Kidney (tissue), 14 donors: ENCODE data around the gene APLNR. TPM values are rescaled to one million over a fixed set of nuclear protein-coding genes. Genes with fewer than 3 reads are reported as not detected.

ENCODE experiments used
- DNase-seq, 5 donors: peaks; one replicate each; pipeline ENCODE4 v3.0.0-alpha.2; 2013 to 2020
- FAIRE-seq: peaks from 2 replicates; lab custom pipeline; 2012; peaks lifted over from hg19 to GRCh38; lab: Jason Lieb, UNC
- H3K27ac ChIP-seq, 2 donors: one replicate each; pipeline ENCODE4 v1.7.0; 2013; ENCODE audit warnings: low read depth in 2 of 2, low read length in 2 of 2, inconsistent platforms in 1 of 2
- H3K27me3 ChIP-seq: one replicate; pipeline ENCODE4 v1.7.1; 2013; ENCODE audit warnings: low read length, inconsistent platforms; ENCODE audit not compliant: control insufficient read depth, insufficient read depth
- H3K36me3 ChIP-seq, 3 donors: one replicate each; pipeline versions ENCODE4 v1.7.0 to v1.7.1; 2013; ENCODE audit warnings: low read length in 3 of 3, control low read depth in 1 of 3, inconsistent platforms in 1 of 3; ENCODE audit not compliant: insufficient read depth in 3 of 3, control insufficient read depth in 2 of 3
- H3K4me1 ChIP-seq, 3 donors: one replicate each; pipeline versions ENCODE4 v1.7.0 to v1.7.1; 2013; ENCODE audit warnings: low read length in 3 of 3, inconsistent platforms in 1 of 3, low read depth in 1 of 3; ENCODE audit not compliant: control insufficient read depth in 2 of 3, insufficient read depth in 2 of 3
- H3K4me3 ChIP-seq, 3 donors: one replicate each; pipeline versions ENCODE4 v1.7.0 to v1.8.1; 2013; ENCODE audit warnings: low read length in 3 of 3, control low read depth in 1 of 3, inconsistent platforms in 1 of 3
- H3K9ac ChIP-seq, 3 donors: one replicate each; pipeline versions ENCODE4 v1.7.0 to v1.7.1; 2013; ENCODE audit warnings: low read length in 3 of 3, control low read depth in 1 of 3, inconsistent platforms in 1 of 3
- H3K9me3 ChIP-seq, 3 donors: one replicate each; pipeline versions ENCODE4 v1.7.0 to v1.7.1; 2013; ENCODE audit warnings: low read length in 3 of 3, control low read depth in 1 of 3, inconsistent platforms in 1 of 3; ENCODE audit not compliant: control insufficient read depth in 2 of 3, insufficient read depth in 1 of 3
- intact Hi-C: fragments of 100-400 bp; cut with DNase I; formaldehyde crosslinking; loops from one replicate; pipeline ENCODE4 v1.11.1; 2022
- polyA plus RNA-seq: library from polyadenylated mRNA; stranded (reverse); fragments of 350-450 nt; fragmentation: Illumina TruSeq; extraction: RNeasy Lipid Tissue Mini Kit (QIAGEN cat#74804); gene quantifications from one replicate; pipeline ENCODE4 v1.2.3, GENCODE V29; 2014; ENCODE audit warnings: low read depth, low replicate concordance; ENCODE audit not compliant: insufficient read depth
- total RNA-seq: library from RNA; stranded (reverse); fragmentation: NEBNext Ultra II Directional; extraction: Animal tissue kit (Norgen Biotek cat#: 25700); gene quantifications from one replicate; pipeline ENCODE4 v1.2.1, GENCODE V29; 2021
- TF ChIP-seq, protein P1 (sequence below): IDR thresholded peaks from 3 replicates; pipeline ENCODE4 v1.5.1; 2012; ENCODE audit warnings: mild to moderate bottlenecking, moderate library complexity, borderline replicate concordance; ENCODE audit not compliant: insufficient read depth; ENCODE audit errors: extremely low read depth
- donor health status: control.
- donor health status: control.
- donor health status: control.
- donor health status: control.
- donor health status: control.
- donor health status: DM: yes; HTN: yes; CAD: no.
- donor health status: Normal renal cell carcinoma (clear cell type).

The APLNR gene
- total and polyA plus RNA-seq, 2 donors from 2014 or later = 5.3 to 16.6 TPM

GRCh38 chr11:57192316-57192715, 44.7 kb downstream of the APLNR start:
- no peak for FAIRE-seq
- no peak overlapping the region for H3K4me3 ChIP-seq
- H3K27me3 ChIP-seq = no peaks in the 10 kb centered on the region
- no peak overlapping the region for H3K9ac ChIP-seq
- H3K27ac ChIP-seq = no peak overlapping the region
- no peaks in the 10 kb centered on the region for H3K4me1 ChIP-seq
- TF ChIP-seq, protein P1, sequence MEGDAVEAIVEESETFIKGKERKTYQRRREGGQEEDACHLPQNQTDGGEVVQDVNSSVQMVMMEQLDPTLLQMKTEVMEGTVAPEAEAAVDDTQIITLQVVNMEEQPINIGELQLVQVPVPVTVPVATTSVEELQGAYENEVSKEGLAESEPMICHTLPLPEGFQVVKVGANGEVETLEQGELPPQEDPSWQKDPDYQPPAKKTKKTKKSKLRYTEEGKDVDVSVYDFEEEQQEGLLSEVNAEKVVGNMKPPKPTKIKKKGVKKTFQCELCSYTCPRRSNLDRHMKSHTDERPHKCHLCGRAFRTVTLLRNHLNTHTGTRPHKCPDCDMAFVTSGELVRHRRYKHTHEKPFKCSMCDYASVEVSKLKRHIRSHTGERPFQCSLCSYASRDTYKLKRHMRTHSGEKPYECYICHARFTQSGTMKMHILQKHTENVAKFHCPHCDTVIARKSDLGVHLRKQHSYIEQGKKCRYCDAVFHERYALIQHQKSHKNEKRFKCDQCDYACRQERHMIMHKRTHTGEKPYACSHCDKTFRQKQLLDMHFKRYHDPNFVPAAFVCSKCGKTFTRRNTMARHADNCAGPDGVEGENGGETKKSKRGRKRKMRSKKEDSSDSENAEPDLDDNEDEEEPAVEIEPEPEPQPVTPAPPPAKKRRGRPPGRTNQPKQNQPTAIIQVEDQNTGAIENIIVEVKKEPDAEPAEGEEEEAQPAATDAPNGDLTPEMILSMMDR = no peak
- H3K9me3 ChIP-seq = no peaks in the 10 kb centered on the region
- intact Hi-C loops = no loop called here
- H3K36me3 ChIP-seq = no peaks in the 10 kb centered on the region
- DNase-seq = no peak

DNA sequence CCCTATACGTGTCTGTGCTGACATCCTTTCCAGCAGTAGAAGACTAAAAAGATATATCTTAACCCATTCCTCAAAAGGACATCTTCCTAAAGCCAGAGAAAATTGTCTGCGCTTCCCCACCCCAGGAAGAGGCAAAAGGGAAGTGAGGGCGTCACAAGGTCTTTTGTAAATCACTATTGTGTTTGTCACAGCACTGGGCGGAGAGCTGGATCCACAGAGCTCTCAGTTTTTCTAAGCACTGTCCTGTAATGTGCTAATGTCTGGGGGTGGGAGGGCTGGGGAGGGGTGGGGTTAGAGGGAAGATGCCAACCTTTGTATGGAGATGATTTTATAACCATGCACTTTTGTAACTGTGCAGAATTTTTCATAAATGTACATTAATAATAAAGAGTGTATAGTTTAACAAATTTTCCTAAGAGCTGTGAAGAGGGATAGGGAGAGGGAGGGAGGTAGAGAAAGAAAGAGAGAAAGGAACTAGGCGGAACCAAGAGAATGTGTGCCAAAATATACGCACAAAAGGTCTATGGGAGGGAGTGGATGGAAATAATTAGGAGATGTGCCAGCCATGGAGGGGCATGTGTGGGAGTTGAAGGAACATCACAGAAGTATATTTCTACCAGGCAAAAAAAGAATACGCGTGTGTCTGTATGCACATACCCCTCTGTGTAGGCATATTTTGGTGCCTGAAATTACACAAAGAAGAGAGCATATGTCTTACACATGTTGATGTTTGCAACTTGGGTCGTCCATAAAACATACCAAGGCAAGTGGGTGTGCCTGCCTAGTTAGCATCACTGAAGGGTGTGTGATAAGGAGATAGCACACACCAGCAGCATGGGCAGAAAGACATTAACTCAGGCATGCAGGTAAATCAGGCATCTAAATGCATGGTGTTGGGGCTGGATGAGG, 45.5 kb downstream of the APLNR start:
- no peaks in the 10 kb centered on the region for H3K36me3 ChIP-seq
- no peaks in the 10 kb centered on the region for H3K9me3 ChIP-seq
- FAIRE-seq (no peak), DNase-seq (no peak)
- H3K27ac ChIP-seq = no peak overlapping the region
- no peak overlapping the region for H3K9ac ChIP-seq
- intact Hi-C loops = no loop called here
- TF ChIP-seq, protein P1 = no peak
- no peaks in the 10 kb centered on the region for H3K4me1 ChIP-seq
- no peak overlapping the region for H3K4me3 ChIP-seq
- no peaks in the 10 kb centered on the region for H3K27me3 ChIP-seq

DNA sequence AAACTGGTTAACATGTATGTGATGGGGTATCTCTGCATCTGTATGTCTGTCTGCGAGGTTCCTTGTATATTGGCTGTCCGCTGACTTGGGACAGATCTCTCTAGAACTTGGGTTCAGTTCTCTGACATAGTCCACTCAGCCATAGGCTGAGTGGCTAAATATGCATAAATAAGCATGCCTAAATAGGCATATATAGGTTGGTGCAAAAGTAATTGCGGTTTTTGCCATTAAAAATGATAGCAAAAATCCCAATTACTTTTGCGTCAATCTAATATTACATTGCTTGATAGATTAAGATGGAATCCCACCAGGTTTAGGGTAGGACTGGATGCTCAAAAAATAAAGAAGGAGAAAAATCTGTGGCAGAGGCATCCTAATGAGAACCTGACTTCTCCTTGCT, 46.5 kb downstream of the APLNR start:
- Histone ChIP-seq H3K36me3 (no peaks in the 10 kb centered on the region), H3K27me3 (no peaks in the 10 kb centered on the region), H3K9ac (no peak overlapping the region), H3K9me3 (no peaks in the 10 kb centered on the region), H3K4me3 (no peak overlapping the region), H3K4me1 (no peaks in the 10 kb centered on the region), H3K27ac (no peak overlapping the region)
- TF ChIP-seq, protein P1 = no peak
- intact Hi-C loops = no loop called here
- FAIRE-seq (no peak), DNase-seq (no peak)

Other genes starting within 250 kb of the APLNR start
- not detected for gene OR5AK2, start 248.3 kb downstream of the APLNR start, total RNA-seq
- gene OR5AK2, start 248.3 kb downstream of the APLNR start, polyA plus RNA-seq = not detected
- not detected for gene LRRC55, start 55.3 kb downstream of the APLNR start, total RNA-seq
- gene LRRC55, start 55.3 kb downstream of the APLNR start, polyA plus RNA-seq = 0.09 TPM
- 206 TPM for gene TNKS1BP1, start 87.7 kb upstream of the APLNR start, total RNA-seq
- gene TNKS1BP1, start 87.7 kb upstream of the APLNR start, polyA plus RNA-seq = 53.3 TPM
- gene SSRP1, start 98.6 kb upstream of the APLNR start, total RNA-seq = 78.5 TPM
- gene SSRP1, start 98.6 kb upstream of the APLNR start, polyA plus RNA-seq = 44.5 TPM
- gene P2RX3, start 101.1 kb upstream of the APLNR start, total RNA-seq = not detected
- gene P2RX3, start 101.1 kb upstream of the APLNR start, polyA plus RNA-seq = not detected
- gene PRG3, start 143.9 kb upstream of the APLNR start, total RNA-seq = not detected
- not detected for gene PRG3, start 143.9 kb upstream of the APLNR start, polyA plus RNA-seq
- gene PRG2, start 153.4 kb upstream of the APLNR start, total RNA-seq = 0.22 TPM
- gene PRG2, start 153.4 kb upstream of the APLNR start, polyA plus RNA-seq = not detected
- 39.8 TPM for gene SLC43A3, start 189.9 kb upstream of the APLNR start, total RNA-seq
- gene SLC43A3, start 189.9 kb upstream of the APLNR start, polyA plus RNA-seq = 6.0 TPM
- 2.6 TPM for gene RTN4RL2, start 223.3 kb upstream of the APLNR start, total RNA-seq
- 5.5 TPM for gene RTN4RL2, start 223.3 kb upstream of the APLNR start, polyA plus RNA-seq